Measurements from ENCODE around the gene ADRA2B.

DNA sequence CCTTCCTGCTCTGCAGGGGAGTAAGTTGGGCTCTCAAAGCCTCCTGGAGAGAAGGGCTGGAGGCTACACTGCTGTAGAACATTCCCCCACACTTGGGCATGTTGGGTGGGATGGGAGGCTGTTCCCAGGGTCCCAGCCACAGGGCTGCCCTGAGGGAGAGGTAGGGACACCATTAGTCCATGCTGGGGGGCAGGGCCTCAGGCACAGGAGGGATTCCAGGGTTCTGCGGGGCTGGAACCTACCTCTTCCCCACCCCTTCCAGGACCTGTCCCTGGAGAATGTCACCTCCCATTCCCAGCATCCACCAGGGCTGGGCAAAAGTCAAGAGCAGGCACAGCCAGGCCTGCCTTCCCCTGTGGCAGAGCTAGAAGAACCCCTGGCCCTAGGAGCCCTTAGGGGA is 6.9 kb upstream of the ADRA2B start:
- TF ChIP-seq NR2C2 (CRISPR knock-in tag; IDR thresholded peaks at IDR 0.05) (no peak), TEAD4 (CRISPR knock-in tag; IDR thresholded peaks at IDR 0.05) (no peak), CREB1 (CRISPR knock-in tag; IDR thresholded peaks at IDR 0.05) (no peak), FOXJ3 (CRISPR knock-in tag; IDR thresholded peaks at IDR 0.05; ENCODE audit: borderline replicate concordance) (no peak), SOX15 (CRISPR knock-in tag; IDR thresholded peaks at IDR 0.05) (no peak), JUN (CRISPR knock-in tag; IDR thresholded peaks at IDR 0.05) (no peak)
- TF ChIP-seq, protein P1, sequence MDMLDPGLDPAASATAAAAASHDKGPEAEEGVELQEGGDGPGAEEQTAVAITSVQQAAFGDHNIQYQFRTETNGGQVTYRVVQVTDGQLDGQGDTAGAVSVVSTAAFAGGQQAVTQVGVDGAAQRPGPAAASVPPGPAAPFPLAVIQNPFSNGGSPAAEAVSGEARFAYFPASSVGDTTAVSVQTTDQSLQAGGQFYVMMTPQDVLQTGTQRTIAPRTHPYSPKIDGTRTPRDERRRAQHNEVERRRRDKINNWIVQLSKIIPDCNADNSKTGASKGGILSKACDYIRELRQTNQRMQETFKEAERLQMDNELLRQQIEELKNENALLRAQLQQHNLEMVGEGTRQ (CRISPR knock-in tag; IDR thresholded peaks at IDR 0.05): no peak
- TF ChIP-seq, protein P2, sequence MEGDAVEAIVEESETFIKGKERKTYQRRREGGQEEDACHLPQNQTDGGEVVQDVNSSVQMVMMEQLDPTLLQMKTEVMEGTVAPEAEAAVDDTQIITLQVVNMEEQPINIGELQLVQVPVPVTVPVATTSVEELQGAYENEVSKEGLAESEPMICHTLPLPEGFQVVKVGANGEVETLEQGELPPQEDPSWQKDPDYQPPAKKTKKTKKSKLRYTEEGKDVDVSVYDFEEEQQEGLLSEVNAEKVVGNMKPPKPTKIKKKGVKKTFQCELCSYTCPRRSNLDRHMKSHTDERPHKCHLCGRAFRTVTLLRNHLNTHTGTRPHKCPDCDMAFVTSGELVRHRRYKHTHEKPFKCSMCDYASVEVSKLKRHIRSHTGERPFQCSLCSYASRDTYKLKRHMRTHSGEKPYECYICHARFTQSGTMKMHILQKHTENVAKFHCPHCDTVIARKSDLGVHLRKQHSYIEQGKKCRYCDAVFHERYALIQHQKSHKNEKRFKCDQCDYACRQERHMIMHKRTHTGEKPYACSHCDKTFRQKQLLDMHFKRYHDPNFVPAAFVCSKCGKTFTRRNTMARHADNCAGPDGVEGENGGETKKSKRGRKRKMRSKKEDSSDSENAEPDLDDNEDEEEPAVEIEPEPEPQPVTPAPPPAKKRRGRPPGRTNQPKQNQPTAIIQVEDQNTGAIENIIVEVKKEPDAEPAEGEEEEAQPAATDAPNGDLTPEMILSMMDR (IDR thresholded peaks at IDR 0.05): no peak
- TF ChIP-seq, protein P3, sequence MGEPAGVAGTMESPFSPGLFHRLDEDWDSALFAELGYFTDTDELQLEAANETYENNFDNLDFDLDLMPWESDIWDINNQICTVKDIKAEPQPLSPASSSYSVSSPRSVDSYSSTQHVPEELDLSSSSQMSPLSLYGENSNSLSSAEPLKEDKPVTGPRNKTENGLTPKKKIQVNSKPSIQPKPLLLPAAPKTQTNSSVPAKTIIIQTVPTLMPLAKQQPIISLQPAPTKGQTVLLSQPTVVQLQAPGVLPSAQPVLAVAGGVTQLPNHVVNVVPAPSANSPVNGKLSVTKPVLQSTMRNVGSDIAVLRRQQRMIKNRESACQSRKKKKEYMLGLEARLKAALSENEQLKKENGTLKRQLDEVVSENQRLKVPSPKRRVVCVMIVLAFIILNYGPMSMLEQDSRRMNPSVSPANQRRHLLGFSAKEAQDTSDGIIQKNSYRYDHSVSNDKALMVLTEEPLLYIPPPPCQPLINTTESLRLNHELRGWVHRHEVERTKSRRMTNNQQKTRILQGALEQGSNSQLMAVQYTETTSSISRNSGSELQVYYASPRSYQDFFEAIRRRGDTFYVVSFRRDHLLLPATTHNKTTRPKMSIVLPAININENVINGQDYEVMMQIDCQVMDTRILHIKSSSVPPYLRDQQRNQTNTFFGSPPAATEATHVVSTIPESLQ (CRISPR knock-in tag; IDR thresholded peaks at IDR 0.05): no peak
- TF ChIP-seq, protein P4, sequence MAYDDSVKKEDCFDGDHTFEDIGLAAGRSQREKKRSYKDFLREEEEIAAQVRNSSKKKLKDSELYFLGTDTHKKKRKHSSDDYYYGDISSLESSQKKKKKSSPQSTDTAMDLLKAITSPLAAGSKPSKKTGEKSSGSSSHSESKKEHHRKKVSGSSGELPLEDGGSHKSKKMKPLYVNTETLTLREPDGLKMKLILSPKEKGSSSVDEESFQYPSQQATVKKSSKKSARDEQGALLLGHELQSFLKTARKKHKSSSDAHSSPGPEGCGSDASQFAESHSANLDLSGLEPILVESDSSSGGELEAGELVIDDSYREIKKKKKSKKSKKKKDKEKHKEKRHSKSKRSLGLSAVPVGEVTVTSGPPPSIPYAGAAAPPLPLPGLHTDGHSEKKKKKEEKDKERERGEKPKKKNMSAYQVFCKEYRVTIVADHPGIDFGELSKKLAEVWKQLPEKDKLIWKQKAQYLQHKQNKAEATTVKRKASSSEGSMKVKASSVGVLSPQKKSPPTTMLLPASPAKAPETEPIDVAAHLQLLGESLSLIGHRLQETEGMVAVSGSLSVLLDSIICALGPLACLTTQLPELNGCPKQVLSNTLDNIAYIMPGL (CRISPR knock-in tag; IDR thresholded peaks at IDR 0.05): no peak
- TF ChIP-seq, protein P5, sequence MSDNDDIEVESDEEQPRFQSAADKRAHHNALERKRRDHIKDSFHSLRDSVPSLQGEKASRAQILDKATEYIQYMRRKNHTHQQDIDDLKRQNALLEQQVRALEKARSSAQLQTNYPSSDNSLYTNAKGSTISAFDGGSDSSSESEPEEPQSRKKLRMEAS (CRISPR knock-in tag; IDR thresholded peaks at IDR 0.05): no peak
- TF ChIP-seq, protein P6, sequence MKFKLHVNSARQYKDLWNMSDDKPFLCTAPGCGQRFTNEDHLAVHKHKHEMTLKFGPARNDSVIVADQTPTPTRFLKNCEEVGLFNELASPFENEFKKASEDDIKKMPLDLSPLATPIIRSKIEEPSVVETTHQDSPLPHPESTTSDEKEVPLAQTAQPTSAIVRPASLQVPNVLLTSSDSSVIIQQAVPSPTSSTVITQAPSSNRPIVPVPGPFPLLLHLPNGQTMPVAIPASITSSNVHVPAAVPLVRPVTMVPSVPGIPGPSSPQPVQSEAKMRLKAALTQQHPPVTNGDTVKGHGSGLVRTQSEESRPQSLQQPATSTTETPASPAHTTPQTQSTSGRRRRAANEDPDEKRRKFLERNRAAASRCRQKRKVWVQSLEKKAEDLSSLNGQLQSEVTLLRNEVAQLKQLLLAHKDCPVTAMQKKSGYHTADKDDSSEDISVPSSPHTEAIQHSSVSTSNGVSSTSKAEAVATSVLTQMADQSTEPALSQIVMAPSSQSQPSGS (CRISPR knock-in tag; IDR thresholded peaks at IDR 0.05; ENCODE audit: borderline replicate concordance, low read depth): no peak

Measured in WTC11 (cell line).